RPMI7951 (cell line): ENCODE results near the gene CPNE6. TPM values are rescaled to one million over a fixed set of nuclear protein-coding genes. Genes with fewer than 3 reads are reported as not detected.

Experiments used
- DNase-seq: peaks from one replicate; pipeline ENCODE4 v3.0.0-alpha.2; 2012; ENCODE audit warnings: low read depth
- total RNA-seq: library from RNA; depleted of rRNA; stranded (reverse); fragments of >200 nt; shearing (Covaris generic); gene quantifications from 2 replicates; pipeline ENCODE4 v1.2.3, GENCODE V29; 2014

The CPNE6 gene
- total RNA-seq, 1 experiment from 2014 or later = not detected

DNA sequence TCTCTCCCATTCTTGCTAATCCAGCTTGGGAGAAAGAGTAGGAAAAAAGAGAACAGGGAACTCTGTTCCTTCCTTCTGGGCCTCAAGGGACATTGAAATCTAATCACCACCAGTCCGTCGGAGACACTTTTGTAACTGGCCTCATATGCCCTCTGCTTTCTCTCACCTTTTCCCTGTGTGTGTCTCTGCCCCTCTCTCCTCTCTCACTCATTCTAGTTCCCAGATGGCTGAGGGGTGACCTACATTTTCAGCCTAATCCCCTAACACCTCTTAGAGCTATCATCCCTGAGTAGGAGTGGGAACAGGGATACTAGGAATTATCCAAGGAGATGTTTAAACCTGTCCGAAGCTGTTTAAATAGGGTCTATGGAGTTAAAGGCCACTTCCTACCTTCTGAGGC lies 13.9 kb downstream of the CPNE6 start:
- DNase-seq = no peak

DNA sequence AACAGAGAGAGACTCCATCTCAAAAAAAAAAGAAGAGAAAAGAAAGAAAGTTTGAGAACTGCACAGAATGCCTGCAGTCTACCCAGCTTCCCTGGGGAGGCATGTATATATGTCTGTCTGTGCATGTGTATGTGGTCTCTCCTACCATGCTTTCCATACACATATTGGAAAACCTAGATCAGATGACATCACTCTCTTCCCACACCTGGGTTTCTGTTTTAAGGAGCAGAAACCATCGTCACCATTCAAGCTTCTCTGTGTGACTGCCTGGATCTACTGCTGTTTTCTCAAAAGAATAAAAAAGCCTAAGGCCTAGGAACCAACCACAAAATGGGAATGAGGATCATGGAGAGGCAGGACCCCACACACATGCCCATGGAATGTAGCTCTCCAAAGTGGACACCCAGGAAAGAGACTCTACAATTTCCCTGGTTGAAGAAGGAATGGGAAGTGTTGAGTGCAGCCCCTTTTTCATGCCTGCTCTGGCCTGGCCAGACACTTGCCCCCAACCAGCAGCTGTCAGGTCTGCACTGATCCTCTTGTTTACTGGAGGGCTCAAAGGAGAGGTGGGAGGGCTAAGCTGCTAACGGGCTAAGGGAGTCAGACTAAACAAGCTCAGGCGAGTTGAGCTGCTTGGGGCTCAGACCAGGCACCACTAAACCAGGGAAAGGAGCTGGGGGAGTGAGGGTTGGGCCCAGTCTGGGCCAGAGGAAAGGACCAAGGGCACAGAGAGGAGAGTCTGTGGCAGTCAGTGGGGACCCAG lies 15.0 kb downstream of the CPNE6 start:
- DNase-seq = no peak

DNA sequence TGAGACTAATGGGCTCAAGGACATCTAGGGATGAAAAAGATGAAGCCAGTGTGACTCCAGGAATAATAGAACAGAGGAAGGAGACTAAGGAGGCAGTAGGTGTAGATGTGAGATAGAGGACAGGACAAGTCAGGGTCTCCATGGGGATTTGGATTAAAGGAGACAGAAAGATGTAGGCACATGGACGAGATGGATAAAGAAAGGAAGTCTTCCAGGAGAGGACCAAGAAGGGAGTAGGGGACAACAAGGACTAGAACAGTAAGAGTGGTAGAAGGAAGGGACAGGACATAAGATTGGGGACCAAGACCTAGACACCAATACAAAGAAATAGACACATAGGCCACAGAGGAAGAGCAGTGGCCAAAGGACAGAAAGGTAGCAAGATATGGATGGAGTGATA lies 15.6 kb downstream of the CPNE6 start:
- DNase-seq = no peak

DNA sequence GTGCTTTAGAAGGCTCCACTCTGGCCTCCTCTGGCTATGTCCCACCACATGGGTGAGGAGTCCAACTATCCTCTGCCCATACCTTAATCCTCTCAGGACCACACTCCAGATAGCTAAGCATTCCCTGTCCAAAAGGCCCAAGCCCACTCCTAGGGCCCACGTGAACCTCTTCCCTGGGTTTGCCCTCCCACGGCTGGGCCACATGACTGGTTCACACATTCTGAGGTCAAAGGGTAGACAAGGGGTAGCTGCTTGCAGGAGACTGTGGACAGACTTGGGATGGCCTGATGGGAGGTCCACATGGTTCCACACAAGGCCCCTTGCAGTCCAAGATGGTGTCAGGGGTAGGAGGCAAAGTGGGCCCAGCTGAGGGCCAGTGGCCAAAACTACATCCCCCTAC lies 16.7 kb downstream of the CPNE6 start:
- no peak for DNase-seq

DNA sequence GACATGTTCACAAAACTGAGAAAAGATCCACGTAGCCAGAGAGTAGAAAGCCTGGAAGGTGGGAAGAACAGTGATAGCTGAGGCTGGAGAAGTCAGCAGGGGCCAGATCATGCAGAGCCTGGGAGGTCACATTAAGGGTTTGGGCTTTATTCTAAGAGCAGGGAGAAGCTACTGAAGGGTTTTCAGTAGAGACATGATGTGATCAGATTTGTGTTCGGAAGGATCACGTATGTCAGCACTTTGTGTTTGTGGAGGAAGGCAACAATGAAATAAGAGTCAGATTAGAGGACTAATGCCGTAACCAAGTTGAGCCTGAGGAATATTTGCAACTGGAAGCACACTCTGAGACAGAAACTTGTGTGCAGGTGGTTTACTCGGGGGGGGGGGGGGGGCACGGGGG lies 18.5 kb downstream of the CPNE6 start:
- DNase-seq = no peak

DNA sequence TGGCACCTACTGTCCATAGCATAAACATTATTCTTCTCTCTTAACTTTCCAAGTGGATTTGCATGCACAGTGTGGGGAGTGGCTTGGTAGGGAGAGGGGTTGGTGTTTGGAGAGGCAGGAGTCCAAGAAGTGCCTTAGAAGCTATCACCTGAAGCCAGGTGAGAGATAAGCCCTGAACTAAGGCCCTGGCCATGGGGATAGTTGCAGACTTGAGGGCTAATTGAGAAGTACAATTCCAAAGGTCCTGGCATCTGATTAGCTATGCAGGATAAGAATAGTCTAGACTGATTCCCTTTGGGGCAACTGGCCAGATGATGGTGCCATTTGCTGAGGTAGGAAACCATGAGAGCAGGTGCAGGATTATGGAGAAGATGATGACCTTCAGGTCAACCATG lies 20.7 kb downstream of the CPNE6 start:
- DNase-seq = no peak

DNA sequence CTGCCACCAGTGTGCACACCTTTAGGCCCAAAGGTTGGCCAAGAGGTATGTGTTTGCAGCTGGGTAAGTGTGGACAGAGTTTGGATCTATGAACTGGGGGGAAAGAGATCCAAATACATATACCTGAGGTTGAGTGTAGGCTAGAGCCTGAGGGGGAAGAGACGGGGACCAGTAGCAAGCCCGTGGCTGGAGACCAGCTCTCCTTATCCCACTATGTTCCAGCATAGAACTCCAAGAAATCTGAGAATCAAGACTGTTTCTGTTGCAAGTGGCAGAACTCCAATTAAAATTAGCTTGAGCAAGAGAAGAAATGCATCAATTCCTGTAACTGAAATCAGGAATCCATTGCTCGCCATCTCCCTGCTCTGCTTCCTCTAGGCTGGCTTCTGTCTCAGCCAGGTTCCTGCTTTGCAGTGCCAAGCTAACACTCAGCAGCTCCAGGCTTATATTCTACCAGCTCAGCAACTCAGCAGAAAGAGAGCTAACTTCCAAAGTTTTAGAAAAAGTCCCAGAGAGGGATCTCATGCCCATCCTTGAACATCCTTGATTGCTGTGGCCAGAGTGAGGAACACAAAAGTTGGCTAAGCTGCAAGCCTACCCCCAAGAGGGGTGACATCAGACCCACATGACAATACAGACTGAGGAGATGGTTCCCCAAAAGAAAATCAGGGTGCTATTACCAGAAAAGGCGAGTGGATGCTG lies 21.3 kb downstream of the CPNE6 start:
- DNase-seq = no peak

DNA sequence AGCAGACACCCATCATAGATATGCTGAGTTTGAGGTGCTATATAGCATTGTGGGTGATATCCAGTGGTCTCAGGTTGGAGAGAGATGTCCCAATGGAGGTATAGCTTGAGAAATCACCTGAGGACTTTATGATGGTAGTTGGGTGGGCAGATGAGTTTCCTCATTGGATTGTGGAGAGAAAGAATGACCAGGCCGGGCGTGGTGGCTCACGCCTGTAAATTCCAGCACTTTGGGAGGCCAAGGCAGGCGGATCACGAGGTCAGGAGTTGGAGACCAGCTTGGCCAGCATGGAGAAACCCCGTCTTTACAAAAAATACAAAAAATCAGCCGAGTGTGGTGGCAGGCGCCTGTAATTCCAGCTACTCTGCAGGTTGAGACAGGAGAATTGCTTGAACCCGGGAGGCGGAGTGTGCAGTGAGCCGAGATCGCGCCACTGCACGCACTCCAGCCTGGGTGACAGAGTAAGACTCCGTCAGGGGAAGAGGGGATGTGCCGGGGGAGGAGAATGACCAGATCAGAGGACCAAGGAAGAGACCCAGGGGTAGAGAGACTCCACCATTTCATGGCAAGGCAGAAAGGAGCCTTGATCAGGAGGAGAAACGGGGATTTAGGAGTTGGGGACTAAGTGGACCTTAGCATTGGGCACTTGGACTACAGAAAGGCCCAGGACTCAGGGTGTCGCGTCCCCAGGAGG lies 22.0 kb downstream of the CPNE6 start:
- DNase-seq = no peak

DNA sequence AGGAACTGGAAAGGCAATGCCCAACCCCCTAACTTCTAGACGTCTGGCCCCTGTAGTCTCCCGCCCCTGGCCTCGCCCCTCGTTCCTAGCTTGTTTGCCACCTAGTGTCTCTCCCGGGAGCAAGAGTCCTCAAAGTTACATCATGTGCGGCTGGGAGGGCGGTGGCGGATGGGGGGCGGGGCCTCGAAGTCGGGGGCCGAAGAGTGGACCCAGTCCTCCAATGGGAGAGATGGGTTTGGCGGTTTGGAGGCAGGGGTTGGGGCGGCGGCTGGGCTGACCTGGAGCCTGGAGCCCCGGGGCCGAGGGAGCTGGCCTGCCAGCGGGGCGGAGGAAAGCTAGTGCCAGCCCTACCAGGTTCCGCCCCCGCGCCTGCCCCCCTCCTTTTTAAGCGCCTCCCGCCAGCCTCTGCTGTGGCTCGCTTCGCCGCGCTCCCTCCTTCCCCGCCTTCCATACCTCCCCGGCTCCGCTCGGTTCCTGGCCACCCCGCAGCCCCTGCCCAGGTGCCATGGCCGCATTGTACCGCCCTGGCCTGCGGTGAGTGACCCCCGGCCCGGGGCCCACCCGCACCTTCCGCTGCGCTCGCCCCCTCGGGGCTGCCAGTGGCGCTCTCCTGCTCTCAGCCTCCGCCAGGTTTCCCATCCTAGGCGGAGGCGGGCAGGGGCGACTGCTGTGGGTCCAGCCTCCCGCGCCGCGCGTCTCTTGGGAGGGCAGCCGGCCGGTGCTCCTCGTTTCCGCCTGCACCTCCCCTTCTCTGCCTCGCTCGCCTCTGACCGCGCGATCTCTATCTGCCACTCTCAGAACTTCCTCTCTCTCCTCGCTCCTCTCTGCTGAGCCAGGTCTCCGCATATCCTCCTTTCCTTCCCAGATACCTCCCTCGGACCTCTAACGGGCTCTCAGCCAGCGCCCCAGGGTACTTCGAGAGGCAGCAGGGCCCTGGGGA lies 22.8 kb downstream of the CPNE6 start, which contains the start of gene PCK2:
PCK2 (plus strand) TSS at position 411 of the 940 bp plus-strand sequence; CDS start at position 506, 95 bp downstream.
- peak; percentile 91 for DNase-seq

DNA sequence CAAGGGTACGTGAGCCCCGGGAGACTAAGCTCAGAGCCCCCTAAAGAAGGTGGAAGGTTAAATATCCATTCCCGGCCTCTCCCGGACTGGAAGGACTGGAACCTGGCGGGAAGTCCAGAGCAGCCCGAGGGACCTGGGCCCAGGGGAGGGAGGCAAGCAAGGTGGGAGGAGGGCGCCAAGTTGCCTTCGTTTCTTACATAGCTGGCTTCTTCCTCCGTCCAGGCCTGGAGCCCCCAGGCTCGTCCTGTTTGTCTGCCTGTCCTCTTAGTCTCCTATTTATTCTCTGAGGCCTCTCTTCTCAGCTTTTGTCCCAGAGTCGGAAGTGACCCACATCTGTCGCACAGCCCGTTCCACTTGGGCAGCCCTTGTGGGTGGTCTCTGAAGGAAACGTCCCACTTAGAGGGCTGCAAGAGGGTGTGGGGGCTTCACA lies 23.5 kb downstream of the CPNE6 start:
- no peak for DNase-seq

DNA sequence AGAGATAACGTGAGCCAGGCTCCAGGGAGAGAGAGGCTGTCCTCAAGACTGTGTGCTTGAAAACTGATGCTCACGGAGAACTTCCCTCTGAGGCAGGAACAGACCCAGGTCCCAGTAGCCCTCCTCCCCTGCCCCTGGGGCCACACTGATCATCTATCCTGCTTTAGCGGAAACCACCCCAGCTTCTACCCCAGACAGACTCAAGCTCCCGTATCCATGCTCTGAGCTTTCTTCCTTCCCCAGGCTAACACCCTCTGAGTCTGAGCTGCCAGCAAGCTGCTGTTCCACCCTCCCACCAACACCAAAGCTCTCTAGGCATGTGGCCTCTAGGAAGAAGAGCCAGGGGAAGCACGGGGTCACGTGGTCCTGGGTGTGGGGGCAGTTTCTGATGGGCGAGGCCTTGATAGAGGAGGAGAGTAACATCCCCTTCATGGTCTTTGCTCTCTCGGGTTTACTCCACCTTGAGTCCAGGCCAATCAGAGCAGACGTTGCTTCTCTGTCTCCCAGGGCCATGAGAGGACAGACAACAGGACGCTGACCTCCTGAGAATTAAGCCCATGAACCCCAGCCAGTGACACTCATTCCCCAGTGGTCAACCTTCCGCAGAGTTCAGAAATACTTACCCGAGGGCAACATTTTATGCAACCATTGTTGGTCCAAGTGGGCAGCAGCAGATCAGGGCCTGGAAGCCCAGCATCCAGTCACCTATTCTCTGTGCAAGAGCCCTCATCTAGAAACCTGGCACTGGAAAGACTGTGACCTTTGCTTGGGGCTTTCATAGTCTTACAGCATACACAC lies 24.1 kb downstream of the CPNE6 start:
- DNase-seq = peak; percentile 81

DNA sequence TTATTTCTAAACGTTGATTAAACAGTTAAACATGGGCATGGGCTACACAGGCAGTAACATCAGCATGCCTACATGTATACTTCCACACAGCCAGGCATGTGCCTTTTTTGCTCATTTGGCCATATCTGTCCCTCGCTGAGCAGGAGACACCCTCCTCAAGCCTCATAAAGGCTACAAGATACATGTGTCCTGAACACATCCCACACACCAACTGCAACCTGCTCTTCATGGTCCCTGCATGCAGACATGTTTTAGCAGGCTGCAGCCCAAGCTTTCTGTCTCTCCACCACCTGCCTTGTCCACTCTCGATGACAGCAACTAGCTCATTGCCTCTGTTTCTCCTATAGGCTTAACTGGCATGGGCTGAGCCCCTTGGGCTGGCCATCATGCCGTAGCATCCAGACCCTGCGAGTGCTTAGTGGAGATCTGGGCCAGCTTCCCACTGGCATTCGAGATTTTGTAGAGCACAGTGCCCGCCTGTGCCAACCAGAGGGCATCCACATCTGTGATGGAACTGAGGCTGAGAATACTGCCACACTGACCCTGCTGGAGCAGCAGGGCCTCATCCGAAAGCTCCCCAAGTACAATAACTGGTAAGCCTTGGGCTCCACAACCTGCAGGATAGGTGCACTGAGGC lies 25.3 kb downstream of the CPNE6 start:
- no peak for DNase-seq

DNA sequence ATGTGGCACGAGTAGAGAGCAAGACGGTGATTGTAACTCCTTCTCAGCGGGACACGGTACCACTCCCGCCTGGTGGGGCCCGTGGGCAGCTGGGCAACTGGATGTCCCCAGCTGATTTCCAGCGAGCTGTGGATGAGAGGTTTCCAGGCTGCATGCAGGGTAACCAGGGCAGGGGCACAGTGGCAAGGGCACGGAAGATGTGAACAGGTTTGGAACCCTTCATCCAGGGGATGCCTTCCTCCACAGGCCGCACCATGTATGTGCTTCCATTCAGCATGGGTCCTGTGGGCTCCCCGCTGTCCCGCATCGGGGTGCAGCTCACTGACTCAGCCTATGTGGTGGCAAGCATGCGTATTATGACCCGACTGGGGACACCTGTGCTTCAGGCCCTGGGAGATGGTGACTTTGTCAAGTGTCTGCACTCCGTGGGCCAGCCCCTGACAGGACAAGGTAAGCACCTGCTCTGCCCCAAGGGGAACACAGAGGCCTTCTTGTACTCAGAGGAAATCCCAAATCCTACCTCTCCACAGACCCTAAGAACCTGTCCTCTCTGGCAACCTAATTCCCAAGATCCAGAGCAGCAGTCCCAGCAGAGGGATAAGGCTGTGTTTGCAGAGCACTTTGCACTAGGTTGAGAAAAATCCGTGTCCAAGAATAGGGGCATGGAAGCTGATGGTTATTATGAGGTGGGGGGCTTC lies 27.0 kb downstream of the CPNE6 start:
- DNase-seq = no peak

DNA sequence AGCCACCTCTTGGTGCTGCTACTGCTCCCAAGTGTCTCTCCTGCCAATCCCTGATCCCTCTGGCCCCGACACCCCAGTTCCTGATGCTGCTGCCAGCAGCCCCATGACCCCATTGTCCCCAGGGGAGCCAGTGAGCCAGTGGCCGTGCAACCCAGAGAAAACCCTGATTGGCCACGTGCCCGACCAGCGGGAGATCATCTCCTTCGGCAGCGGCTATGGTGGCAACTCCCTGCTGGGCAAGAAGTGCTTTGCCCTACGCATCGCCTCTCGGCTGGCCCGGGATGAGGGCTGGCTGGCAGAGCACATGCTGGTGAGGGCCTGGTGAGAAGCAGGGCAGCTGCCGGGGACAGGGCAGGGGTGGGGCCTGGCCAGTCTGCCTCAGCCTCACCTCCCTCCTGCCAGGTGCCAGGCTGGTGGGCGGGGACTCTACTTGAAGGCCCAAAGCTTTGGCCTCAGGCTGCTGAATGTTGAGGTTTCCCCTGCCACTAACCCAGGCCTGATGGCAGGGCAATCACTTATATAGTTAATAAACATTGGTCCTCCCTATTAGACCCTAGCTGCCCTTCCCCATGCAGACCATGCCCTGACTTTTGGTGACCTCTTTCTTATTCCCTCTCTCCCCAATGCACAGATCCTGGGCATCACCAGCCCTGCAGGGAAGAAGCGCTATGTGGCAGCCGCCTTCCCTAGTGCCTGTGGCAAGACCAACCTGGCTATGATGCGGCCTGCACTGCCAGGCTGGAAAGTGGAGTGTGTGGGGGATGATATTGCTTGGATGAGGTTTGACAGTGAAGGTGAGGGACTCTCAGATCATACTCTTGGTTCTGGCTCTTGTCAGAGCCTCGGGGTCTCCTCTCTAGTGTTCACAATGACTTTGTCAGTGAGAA lies 27.8 kb downstream of the CPNE6 start:
- DNase-seq = no peak

DNA sequence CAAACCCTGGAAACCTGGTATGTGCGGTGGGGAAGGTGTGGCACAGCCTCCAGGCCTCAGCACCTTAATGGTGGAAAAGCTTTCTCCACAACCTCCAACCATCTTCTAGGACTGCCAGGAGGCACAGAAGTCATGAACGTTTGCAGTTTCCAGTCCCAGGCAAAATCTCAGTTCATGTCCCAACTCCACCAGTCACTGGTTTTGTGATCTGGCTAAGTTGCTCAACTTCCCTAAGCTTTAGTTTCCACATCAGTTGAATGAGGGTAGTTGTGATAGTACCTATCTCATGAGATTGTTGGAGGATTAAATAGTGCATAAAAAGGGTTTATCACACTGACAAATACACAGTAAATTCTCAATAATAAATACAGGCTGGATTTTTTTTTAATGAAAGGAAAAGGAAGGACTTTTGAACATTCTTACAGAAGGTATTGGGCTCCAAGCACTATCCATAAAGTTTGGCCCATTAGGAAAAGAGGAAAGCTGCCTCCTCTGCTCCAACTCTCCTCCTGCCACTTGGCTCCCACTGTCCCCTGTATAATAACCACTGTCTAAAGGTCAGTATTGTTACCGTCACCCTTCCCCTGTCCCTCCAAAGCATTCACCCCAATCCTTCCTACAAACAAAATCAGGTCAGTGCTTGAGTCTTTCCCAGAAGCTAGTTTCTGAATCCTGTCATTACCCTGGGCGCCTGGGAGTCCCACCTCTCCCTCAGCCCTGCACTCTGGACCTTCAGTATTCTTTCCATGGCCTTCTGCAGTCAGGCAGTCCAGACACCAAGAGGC lies 29.0 kb downstream of the CPNE6 start:
- DNase-seq = no peak

DNA sequence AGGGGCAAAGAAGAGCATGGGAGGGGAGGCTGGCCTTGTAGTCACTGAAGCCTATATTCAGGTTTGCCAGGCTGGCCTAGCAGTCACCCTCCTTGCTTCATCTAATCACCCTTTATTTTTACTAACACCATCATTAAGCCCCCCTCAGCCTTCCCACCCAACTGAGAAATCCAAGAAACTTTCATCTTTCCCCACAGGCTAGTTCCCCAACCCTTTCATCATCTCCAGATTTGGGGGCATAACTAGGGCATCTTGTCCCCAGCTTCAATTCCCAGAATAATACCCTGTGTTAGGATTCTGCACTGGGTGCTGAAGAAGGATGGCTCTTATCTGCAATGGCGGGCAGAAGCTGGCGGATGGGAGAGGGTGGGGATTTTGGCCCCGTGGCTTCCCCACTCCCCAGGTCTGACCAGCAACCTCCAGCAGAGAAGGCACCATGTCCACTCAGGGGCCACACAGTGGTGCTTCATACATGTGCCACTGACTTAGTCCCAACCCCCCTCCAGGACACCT lies 29.7 kb downstream of the CPNE6 start:
- DNase-seq = no peak

DNA sequence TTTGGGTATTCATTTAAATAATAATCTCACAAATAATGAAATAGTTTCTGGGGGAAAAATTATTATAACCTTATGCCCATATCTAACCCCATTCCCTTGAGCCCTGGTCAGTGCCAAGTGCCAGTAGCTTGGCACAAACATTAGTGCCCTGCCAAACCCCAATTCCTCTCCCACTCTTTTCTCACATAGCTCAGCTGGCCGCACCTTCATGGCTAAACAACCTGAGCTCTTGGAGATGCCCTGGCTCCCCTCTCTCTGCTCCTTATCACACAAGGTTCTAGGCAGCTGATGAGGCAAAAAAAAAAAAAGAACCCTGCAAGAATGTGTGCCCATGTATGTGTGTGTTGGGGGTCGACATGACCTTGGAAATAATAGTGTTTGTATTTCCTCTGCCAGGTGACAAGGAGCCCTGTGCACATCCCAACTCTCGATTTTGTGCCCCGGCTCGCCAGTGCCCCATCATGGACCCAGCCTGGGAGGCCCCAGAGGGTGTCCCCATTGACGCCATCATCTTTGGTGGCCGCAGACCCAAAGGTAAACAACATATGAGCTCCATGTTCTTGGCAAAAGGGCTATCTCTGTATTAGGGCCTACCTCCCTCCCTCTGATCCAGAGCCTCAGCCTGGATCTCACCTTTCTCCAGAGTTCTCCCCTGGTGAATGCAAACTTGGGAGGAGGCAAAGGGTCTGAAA lies 31.1 kb downstream of the CPNE6 start:
- no peak for DNase-seq
